ENCODE measurements around the gene ABCG4.
"Not testable (repeated sequence)": the region's sequence is repeated elsewhere in the genome, so short reads cannot be mapped to it uniquely, and the experiment has no call there.

ABCG4 gene

GRCh38 chr11:119116235-119116594 lies 32.6 kb upstream of the ABCG4 start:
- no peak for DNase-seq

GRCh38 chr11:119116601-119117000 lies 32.3 kb upstream of the ABCG4 start:
- DNase-seq: no peak

DNA sequence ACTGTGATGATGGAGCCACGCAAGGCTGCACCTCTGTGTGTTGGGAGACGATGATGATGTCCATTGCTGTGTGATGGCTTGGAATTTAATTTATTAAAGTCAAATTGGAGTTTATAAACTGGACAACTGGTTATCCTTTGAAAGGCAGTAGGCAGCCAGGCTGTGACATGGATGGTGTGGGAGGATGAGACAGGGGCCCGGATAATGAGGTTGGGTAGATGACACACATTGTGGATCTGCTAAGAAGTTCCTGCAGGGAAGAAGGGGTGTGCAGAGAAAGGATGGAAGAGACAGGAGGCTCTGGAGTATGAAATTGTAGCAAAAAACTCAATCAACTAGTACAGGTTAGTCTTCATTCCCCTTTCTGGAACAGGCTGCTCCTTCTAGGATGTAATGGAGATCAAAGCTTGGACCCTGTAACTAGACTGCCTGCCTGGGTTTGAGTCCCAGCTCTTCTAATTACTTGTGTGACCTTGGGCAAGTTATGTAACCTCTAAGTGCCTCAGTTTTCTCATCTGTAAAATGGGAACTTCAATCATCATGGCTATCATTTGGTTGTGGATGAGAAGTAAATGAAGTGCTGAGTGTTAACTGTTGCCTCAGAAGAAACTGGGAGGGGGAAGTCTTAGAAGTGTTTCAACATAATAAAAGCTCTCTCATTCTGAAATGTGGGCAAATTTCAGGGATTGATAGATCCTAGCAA lies 31.7 kb upstream of the ABCG4 start:
- DNase-seq: no peak

GRCh38 chr11:119118227-119118626 lies 30.6 kb upstream of the ABCG4 start:
- no peak for DNase-seq

DNA sequence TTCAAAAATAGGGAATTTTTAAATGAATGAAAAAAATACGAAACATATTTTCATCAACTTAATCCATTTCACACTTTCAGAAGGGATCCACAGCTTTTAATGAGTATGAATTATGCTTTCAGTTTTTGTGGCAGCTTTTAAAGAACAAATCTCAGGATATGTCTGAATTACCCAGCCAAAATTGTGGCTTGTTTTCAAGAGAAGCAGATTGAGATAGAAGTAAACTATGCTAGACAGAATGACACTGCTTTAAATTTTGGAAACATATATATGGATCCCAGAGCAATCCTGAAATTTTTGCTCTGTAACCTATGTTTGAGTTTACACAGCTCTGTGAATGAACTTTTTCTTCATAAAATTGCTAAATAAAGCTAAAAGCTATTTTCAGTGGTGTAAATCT lies 29.9 kb upstream of the ABCG4 start:
- DNase-seq: no peak

DNA sequence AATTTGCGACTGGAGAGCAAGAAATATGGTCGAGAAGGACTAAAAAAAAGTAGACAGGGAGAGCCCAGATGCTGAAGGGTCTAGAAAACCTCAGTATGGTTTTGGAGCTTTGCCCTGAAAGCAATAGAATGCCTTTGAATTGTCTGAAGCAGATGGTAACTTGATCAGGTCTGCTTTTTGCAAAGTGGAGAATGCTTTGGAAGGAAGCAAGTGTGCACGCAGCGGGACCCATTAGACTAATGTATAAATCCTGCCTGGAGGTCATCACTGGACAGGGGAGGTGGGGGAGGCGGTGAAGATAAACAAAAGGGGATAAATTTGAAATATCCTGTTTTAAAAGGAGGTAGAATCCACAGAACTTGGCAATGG lies 28.2 kb upstream of the ABCG4 start:
- peak; percentile 96 for DNase-seq

- peak; percentile 100 for DNase-seq
These were observed 27.6 kb upstream of the ABCG4 start, which contains the start of gene HINFP for GRCh38 chr11:119121008-119121810. Gene HINFP (plus strand): TSS chr11:119121580. CDS start chr11:119126945, 5,365 bp downstream.

DNA sequence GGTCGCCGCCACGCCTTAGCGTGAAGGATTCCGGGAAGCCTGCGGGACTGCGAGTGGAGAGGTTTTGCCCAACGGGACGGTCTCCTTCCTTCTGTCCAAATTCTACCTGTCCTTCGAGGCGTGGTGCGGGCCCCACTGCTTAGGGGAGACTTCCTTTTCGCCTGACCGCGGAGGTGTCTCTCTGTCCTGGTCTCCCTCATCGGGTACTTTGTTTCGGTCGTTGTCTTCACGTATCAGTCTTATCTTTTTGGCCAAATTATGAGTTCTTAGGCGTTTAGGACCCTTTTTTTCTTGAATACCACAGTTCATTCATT lies 27.1 kb upstream of the ABCG4 start:
- DNase-seq: no peak

- no peak for DNase-seq
These were observed 23.0 kb upstream of the ABCG4 start for GRCh38 chr11:119125821-119126220.

- DNase-seq: no peak
These were observed 22.1 kb upstream of the ABCG4 start for GRCh38 chr11:119126675-119127268.

GRCh38 chr11:119130662-119131061 lies 18.2 kb upstream of the ABCG4 start:
- DNase-seq: no peak

- DNase-seq: peak; percentile 17
These were observed 14.4 kb upstream of the ABCG4 start for GRCh38 chr11:119134389-119134978.

DNA sequence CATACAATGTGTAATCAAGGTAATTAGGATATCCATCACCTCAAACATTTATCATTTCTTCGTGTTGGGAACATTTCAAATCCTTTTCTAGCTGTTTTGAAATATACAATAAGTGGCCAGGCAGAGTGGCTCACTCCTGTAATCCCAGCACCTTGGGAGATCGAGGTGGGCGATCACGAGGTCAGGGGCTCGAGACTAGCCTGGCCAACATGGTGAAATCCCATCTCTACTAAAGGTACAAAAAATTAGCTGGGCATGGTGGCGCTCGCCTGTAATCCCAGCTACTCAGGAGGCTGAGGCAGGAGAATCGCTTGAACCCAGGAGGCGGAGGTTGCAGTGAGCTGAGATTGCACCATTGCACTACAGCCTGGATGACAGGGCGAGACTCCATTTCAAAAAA lies 9.6 kb upstream of the ABCG4 start:
- DNase-seq: not testable (repeated sequence)

DNA sequence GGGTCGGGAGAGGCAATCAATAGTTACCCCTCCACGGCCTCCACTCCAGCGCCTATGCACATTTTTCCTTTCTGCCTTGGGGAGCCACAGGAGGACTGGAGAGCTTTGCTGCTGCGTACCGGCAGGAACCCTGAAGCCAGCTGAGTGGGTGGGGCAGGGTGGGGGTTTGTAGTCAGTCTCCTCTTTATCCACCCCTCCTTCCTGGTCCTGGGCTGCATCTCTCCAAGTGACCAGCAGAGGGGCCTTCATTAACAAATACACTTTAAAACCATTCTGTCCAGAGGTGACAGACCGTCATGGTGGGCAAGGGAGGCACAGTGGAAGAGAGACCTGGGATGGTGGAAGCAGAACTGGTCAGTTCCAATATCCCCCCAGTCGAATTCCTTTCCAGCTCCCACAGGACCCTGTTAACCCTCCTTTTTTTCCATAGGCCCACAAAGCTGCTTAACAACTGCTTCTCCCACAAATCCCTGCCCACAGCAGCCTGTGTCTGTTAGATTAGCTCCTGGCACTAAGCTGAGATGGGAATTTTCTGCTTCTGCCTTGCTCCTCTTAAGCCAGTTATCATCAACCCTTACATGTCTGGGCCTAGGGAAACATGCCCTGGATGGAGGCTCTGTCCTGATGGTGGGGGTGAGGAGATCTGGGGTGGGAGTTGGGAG lies 3.9 kb upstream of the ABCG4 start:
- peak; percentile 89 for DNase-seq

DNA sequence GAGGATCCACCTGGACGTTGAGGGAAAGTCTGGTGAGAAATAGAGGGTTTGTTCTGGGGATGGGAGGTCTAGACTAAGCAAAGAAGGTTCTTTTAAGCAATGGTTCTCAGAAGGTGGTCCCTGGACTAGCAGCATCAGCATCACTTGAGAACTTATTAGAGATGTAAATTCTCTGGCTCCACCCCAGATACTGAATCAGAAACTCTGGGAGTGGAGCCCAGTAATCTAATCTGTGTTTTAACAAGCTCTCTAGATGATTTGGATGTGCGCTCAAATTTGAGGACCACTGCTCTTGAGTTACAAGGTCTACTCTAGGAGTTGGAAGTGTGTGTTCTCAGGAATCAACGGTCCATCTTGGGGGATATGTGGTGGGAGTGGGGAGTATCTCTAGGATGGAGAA lies 3.3 kb upstream of the ABCG4 start:
- DNase-seq: no peak

DNA sequence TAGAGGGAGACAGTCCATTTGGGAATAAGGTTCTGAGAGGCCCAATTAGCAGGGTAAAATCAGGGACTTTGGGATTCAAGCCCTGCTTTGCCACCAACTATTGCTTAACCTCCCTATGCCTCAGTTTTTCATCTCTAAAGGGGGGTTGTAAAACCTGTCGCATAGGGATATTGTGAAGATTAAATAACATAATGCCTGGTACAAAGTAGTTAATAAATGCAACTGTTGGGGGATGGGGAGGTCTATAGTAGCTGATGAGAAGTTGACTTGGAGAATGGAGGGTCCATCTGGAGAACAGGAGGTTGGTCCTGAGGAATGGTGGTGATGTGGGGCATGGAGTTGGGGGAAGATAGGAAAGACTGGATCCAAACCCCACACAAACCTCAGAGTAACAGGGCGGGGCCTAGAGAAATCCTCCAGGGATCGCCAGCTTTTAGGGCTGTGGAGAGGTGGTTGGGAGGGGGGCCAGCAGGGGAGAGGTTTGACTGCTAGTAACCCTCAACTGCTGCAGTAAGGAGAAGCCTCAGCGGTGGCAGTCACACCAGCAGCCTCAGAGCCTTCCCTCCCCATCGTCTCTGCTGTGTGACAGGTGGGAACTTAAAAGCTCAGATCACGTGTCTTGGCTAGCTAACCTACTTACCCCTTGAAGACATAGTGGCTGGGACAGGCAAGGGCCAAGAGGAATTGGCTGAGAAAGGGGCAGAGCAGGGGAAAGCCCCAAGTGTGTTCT lies 1.1 kb upstream of the ABCG4 start:
- DNase-seq: peak; percentile 57

DNA sequence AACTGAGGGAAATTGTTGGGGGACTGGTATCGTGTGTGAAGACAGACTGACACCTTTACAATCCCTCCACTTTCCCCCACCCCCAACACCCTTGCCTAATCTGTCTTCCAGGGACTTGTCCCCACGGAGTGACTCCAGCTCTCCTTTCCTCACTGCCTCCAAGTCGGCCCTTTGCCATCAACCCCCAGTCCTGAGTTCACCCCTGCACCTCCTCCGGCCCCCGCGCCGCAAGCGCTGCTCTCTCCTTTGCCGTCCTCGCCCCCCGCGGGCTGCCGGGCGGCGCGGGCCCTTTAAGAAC lies 183 bp upstream of the ABCG4 start:
- DNase-seq: no peak

DNA sequence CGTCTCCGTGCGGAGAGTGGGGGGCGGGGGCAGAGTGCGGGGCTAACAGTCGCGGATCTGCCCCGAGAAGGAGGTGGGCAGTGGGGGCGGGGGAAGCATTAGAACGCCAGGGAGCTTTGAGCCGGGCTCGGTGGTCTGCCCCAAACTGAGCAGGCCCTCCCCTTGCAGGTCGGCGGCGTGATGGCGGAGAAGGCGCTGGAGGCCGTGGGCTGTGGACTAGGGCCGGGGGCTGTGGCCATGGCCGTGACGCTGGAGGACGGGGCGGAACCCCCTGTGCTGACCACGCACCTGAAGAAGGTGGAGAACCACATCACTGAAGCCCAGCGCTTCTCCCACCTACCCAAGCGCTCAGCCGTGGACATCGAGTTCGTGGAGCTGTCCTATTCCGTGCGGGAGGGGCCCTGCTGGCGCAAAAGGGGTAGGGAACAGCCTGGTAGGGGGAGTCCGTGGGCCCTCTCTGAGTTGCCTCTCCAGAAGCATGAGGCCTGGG lies 979 bp downstream of the ABCG4 start:
- DNase-seq: no peak

DNA sequence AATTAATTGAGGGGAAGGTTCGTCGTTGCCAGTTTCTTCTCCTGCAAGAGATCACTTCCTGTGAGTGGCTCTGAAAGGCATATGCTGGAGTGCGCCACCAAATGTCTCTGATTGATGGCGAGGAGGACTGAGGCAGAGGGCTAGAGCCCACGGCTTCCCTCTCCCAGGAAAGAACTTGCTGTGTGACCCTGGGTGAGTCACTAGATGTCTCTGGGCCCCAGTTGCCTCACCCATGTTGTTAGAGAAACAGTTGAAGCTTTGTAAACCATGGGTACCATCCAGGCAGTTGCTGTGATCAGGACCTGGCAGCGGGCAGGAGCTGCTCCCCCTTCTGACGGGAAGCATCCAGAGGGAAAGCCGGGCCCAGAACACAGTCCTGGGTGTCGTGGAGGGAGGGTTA lies 3.2 kb downstream of the ABCG4 start:
- no peak for DNase-seq

- no peak for DNase-seq
These were observed 3.8 kb downstream of the ABCG4 start for GRCh38 chr11:119152604-119153003.

DNA sequence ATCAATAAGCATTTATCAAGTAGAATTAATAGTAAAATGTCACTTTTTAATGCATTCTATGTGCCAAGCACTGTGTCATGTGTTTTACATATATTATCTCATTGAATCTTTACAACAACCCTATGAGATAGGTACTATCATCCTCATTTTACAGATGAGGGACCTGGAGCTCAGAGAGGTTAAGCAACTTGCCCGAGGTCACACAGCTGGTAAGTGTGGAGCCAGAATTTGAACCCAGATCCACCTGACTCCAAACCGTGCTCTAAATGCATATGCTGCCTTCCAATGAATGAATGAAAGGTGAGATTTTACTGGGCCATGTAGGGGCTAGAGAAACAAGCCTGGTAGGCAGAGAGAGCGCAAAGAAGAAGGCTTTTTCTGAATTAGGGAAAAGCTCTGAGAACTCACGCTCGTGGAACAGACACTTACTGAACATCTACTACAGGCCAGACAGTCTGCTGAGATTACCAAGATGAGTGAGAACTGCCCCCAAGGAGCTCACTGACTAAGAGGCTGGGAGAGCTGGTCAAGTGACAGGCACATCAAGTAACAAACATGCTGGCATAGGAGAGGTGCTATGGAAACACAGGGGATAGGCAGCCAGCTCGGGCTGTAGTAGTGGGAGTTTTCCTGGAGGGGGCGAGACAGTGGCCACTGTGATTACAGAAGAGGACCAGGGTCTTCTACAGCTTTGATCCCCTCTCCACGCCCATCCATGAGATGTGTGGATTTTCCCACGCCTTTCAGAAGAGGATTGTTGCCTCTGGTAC lies 4.4 kb downstream of the ABCG4 start:
- DNase-seq: no peak

DNA sequence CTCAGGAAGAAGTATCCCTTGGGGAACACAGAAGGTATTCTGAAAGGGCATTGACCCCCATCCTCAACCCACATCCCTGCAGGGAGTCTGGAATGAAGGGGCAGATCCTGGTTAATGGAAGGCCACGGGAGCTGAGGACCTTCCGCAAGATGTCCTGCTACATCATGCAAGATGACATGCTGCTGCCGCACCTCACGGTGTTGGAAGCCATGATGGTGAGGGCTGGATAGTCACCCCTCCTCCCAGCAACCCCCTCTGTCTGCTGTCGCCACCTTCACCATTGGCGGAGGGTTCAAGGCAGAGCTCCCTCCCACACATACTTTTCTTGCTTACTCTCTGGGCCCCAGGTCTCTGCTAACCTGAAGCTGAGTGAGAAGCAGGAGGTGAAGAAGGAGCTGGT lies 5.3 kb downstream of the ABCG4 start:
- no peak for DNase-seq

Data from NCI-H69 (cell line).